ENCODE data around the gene TTC31.

The TTC31 gene

DNA sequence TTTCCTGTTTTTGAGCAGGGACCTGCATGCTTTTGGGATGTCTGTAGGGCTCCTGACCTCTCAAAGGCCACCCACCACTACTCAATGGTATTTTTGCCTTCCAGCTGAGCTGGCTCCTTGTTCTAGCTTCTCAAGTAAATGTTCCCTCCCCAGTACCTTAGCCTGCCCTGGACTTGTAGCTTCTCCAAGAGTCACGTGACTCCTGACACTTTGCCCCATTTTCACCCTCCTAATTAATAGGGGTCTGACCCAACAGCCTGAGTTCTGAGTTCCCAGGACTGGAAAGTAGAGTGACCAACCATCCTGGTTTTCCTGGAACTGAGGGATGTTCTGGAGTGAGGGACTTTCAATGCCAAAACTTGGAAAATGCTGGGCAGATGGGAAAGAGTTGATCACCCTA lies 12.6 kb downstream of the TTC31 start:
- FAIRE-seq (no peak), DNase-seq (ENCODE audit: insufficient read length, low spot score) (no peak)
- no peak for TF ChIP-seq CTCF (IDR thresholded peaks at IDR 0.05; ENCODE audit: insufficient read depth, missing control alignments)

DNA sequence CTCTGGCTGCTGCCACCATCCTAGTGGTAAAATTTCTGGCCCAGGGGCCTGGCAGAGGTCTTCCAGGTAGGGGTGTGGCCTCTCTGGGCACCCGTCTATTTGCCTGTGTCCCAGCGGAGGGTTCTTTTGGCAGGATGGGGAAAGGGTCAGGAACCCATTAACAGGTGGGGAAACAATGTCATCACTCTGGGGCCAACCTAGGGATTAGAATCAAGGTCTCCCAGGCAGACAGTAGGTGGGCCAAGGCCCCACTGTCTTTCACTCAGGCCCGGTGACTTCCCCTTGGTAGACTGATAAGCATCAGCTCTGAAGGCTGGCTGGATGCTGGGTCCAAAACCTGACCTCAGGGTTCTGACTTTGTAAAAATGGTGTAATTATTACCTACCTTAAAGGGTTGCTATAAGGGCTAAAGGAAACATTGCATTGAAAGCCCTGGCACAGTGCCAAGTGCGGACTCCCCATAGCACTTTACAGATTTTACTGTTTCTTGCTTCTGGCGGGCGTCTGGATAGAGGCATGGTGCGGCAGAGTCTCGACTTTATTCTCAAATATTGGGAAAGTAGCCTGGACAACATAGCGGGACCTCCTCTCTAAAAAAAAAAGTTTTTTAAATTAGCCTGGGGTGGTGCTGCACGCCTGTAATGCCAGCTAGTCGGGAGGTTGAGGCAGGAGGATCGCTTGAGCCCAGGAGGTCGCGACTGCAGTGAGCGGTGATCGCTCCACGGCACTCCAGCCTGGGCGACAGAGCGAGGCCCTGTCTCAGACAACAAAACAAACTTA lies 14.3 kb downstream of the TTC31 start:
- FAIRE-seq = no peak
- DNase-seq (ENCODE audit: insufficient read length, low spot score) = no peak
- TF ChIP-seq CTCF (IDR thresholded peaks at IDR 0.05; ENCODE audit: insufficient read depth, missing control alignments) = no peak

DNA sequence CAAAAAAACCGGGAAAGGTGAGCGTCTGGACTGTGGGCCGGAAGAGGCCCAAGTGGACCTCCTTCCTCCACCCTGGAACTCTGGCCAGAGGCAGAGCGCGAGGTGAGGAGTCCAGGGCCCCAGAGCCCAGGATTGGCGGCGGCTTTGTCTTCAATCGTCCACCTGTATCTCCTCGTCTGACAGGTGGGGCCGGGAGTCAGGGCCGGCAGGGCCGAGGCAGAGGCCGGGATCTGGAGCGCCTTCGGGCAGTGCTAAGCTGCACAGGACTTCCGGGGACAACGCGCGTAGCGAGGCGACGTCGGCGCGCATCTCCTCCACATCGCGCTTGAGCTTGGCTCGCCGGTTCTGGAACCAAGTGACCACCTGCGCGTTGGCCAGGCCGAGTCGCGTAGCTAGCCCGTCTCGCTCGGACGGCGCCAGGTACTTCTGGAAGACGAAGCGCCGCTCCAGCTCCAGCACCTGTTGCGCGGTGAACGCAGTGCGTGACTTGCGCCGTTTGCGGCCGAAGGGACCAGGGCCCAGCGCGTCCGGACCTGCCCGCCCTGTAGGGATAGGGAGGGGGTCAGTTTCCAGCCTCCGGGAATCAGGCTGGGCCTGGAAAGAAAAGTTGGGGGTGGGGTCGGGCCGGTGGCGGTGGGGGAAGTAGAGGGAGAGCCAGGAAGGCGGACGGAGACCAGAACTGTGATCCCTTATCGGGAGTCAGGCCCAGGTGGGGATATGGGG lies 15.1 kb downstream of the TTC31 start:
- TF ChIP-seq CTCF (IDR thresholded peaks at IDR 0.05; ENCODE audit: insufficient read depth, missing control alignments) = no peak
- DNase-seq (ENCODE audit: insufficient read length, low spot score) (no peak), FAIRE-seq (no peak)

DNA sequence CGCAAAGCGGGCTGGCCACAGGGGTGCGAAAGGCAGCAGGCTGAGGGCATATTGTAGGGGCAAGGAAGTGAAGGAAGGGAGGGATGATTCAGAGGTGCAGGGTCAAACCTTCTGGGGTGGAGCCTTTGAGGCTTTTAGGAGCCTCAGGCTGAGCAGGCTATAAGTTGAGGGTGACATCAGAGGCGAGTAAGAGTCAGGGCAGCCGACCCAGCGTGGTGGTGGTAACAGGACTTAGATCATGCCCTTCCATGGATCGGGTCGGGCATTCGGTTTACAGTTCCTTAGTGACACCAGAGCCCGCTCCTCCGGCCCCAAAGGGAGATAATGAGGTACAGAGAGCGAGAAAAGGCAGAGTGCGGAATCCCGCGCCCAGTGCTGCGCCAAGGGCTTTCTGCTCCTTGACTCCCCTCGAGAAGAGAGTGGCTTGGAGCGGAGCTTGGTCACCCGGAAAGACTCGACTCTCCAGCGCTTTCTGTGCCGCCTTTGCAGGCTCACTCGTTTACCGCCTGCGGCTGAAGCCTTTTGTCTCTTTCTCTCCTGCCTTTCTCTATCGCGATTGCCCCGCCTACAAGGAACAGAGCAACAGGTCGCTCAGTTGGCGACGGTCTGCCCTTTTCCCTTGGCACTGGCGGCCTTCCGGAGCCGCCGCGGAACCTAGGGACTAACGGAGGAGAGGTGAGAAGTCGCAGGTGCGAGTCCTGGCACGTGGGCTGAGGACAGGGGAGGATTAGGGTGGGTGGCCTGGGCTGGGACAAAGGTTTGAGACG lies 15.8 kb downstream of the TTC31 start:
- DNase-seq (ENCODE audit: insufficient read length, low spot score) (no peak), FAIRE-seq (no peak)
- TF ChIP-seq CTCF (IDR thresholded peaks at IDR 0.05; ENCODE audit: insufficient read depth, missing control alignments) = no peak

GRCh38 chr2:74499267-74499939 lies 16.5 kb downstream of the TTC31 start, which contains the start of gene LBX2:
LBX2 (minus strand) TSS chr2:74499603; CDS start chr2:74499537, 66 bp downstream.
- no peak for TF ChIP-seq CTCF (IDR thresholded peaks at IDR 0.05; ENCODE audit: insufficient read depth, missing control alignments)
- DNase-seq (ENCODE audit: insufficient read length, low spot score) = no peak
- FAIRE-seq = no peak

- no peak for DNase-seq (ENCODE audit: insufficient read length, low spot score)
- TF ChIP-seq CTCF (IDR thresholded peaks at IDR 0.05; ENCODE audit: insufficient read depth, missing control alignments) = no peak
- no peak for FAIRE-seq
These were observed 17.2 kb downstream of the TTC31 start for GRCh38 chr2:74499940-74500577.
